Effector memory CD4-positive, alpha-beta T cell (primary cell): ENCODE results near the gene RBMX.
"Not testable (repeated sequence)": the region's sequence is repeated elsewhere in the genome, so short reads cannot be mapped to it uniquely, and the experiment has no call there.

ENCODE experiments used
- DNase-seq, 3 donors: peaks; one replicate each; pipeline ENCODE4 v3.0.0-alpha.2; 2020
- H3K27ac ChIP-seq: 2 replicates; pipeline ENCODE4 v1.7.0; 2013; ENCODE audit warnings: mild to moderate bottlenecking, low read length, moderate library complexity; ENCODE audit not compliant: insufficient read depth, poor library complexity, severe bottlenecking
- H3K27me3 ChIP-seq: replicated peaks from 2 replicates; pipeline ENCODE4 v1.7.0; 2013; ENCODE audit warnings: mild to moderate bottlenecking, low read length; ENCODE audit not compliant: insufficient read depth, control insufficient read depth, poor library complexity, severe bottlenecking
- H3K36me3 ChIP-seq: 2 replicates; pipeline ENCODE4 v1.7.0; 2013; ENCODE audit warnings: mild to moderate bottlenecking, low read length, moderate library complexity; ENCODE audit not compliant: control insufficient read depth, insufficient read depth
- H3K4me1 ChIP-seq: 2 replicates; pipeline ENCODE4 v1.7.0; 2013; ENCODE audit warnings: low read length, mild to moderate bottlenecking; ENCODE audit not compliant: control insufficient read depth, insufficient read depth, poor library complexity, severe bottlenecking
- H3K4me3 ChIP-seq: 2 replicates; pipeline ENCODE4 v1.7.0; 2013; ENCODE audit warnings: low read length, low read depth, mild to moderate bottlenecking; ENCODE audit not compliant: insufficient read depth, poor library complexity, severe bottlenecking
- H3K9me3 ChIP-seq: 2 replicates; pipeline ENCODE4 v1.7.0; 2013; ENCODE audit warnings: mild to moderate bottlenecking, low read length, moderate library complexity; ENCODE audit not compliant: control insufficient read depth
- total RNA-seq, 3 donors: gene quantifications; one replicate each; lab custom pipeline; 2026; lab: John Stamatoyannopoulos, UW

RBMX gene
- total RNA-seq, result 418 to 429 (median 425) reads per million in 3 donors

DNA sequence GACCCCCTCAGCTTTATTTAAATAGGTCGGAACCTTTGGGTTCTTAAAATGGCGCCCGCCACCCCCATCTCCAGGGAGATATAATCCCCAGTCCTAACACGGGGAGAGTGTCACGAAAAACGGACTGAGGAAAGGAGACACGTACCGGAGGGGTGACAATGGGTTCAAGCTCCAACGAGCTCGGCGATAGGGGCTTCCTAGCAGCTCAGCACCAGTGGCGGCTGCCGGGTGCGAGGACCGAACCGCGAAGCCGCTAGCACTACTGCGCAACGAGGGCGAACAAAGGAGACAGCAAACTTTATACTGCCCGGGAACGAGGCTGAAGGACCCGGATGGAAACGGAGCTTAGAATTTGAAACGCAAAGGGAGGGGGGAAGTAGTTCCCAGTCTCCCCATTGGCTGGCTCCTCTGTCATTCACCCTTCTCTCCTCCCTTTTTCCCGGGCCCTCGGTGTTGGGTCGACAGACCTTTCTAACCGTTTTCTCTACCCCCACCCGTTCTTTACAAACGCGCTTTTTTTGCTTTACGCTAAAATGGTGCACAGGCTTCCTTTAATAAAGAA is at the start of gene RBMX:
Gene RBMX, minus strand, starts transcription at position 274 of the 562 bp plus-strand sequence. CDS start 1,298 bp downstream, outside the sequence.
- peaks cover 14% of the 10 kb centered on the region for H3K36me3 ChIP-seq
- H3K27me3 ChIP-seq, result no peaks in the 10 kb centered on the region
- DNase-seq, result peak; percentile 81 to 87 (median 82)
- peak within 1 kb of the TSS; percentile 74 for H3K4me3 ChIP-seq
- H3K9me3 ChIP-seq, result no peaks in the 10 kb centered on the region
- H3K27ac ChIP-seq, result peak within 1 kb of the TSS; percentile 94
- peaks cover 3% of the 10 kb centered on the region for H3K4me1 ChIP-seq

GRCh38 chrX:136921438-136921837 is 40.9 kb upstream of the RBMX start:
- not testable (repeated sequence) for H3K27ac ChIP-seq

DNA sequence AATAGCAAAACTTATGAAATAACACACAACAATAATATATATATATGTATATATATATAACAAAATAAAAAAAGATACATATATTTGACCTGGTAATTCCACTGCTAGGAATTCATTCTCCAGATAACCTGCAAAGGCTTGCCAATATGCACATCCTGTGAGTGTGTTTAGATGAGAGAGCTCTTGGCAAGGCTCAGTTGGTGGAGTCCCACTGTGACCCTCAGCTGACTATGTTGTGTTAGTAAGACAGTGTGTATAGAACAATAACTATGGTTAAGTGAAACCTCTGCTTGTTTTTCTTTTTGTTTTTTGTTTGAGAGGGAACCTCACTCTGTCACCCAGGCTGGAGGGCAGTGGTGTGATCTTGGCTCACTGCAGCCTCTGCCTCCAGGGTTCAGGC is 39.5 kb upstream of the RBMX start:
- Histone ChIP-seq H3K4me3 (no peak overlapping the region), H3K36me3 (no peaks in the 10 kb centered on the region), H3K27me3 (no peaks in the 10 kb centered on the region), H3K4me1 (no peaks in the 10 kb centered on the region), H3K27ac (no peak overlapping the region), H3K9me3 (no peaks in the 10 kb centered on the region)
- DNase-seq, result no peak

More at GRCh38 chrX:136921438-136921837, 40.9 kb upstream of the RBMX start:
- not testable (repeated sequence) for H3K9me3 ChIP-seq, H3K36me3 ChIP-seq, DNase-seq, H3K4me1 ChIP-seq, H3K27me3 ChIP-seq, H3K4me3 ChIP-seq

DNA sequence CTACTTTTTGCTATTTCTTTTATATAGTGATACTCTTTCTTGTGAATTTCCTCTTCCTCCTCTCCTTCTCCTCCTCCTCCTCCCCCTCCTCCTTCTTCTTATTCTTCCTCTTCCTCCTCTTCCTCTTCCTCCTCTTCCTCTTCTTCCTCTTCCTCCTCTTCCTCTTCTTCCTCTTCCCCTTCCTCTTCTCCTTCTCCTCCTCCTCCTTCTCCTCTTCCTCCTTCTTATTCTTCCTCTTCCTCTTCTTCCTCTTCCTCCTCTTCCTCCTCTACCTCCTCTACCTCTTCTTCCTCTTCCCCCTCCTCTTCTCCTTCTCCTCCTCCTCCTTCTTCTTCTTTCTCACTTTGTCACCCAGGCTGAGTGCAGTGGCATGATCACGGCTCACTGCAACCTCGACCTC is 36.3 kb upstream of the RBMX start:
- Histone ChIP-seq H3K4me1 (no peaks in the 10 kb centered on the region), H3K36me3 (no peaks in the 10 kb centered on the region), H3K4me3 (no peak overlapping the region), H3K9me3 (no peaks in the 10 kb centered on the region), H3K27ac (no peak overlapping the region), H3K27me3 (no peaks in the 10 kb centered on the region)
- no peak for DNase-seq

DNA sequence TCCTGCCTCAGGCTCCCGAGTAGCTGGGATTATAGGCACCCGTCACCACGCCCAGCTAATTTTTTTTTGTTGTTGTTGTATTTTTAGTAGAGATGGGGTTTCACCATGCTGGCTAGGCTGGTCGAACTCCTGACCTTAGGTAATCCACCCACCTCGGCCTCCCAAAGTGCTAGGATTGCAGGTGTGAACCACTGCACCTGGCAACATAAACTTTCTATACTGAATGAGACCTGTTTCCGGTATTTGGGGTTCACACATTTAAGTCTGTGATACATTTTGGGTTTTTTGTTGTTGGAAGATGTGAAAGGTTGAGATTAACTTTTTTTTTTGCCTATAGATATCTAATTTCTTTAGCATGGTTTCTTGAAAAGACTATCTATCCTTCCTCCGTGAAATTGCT is 31.1 kb upstream of the RBMX start:
- H3K27me3 ChIP-seq, H3K9me3 ChIP-seq, H3K4me1 ChIP-seq, H3K36me3 ChIP-seq, DNase-seq, H3K4me3 ChIP-seq, H3K27ac ChIP-seq: not testable (repeated sequence)

GRCh38 chrX:136911253-136911652 is 30.7 kb upstream of the RBMX start:
- DNase-seq, result no peak
- Histone ChIP-seq H3K4me3 (no peak overlapping the region), H3K27me3 (no peaks in the 10 kb centered on the region)

DNA sequence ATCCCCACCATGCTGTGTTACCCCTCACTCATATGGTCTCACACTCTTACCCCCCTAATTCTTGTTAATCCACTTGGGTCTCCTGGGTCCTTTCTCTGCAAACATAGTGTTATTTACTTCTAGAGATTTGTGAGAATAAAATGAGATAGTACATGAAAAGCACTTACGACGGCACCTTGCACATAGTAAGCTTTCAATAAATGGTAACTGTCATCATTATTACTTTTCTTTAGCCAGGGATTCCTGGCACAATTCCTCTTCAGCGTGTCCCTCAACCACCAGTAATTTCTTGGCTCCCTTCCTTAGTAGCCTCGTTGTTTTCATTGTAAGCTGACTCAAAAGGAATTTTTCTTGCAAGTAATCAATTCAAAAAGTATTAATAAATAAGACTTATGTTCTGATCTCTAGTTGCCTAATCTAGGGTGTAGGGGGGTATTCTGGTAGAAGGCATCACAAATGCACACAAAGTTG is 30.1 kb upstream of the RBMX start:
- Histone ChIP-seq H3K27ac (no peak overlapping the region), H3K4me1 (no peaks in the 10 kb centered on the region), H3K36me3 (no peaks in the 10 kb centered on the region), H3K4me3 (no peak overlapping the region), H3K9me3 (no peaks in the 10 kb centered on the region), H3K27me3 (no peaks in the 10 kb centered on the region)
- DNase-seq, result no peak

More at GRCh38 chrX:136911253-136911652, 30.7 kb upstream of the RBMX start:
- no peaks in the 10 kb centered on the region for H3K36me3 ChIP-seq
- no peaks in the 10 kb centered on the region for H3K4me1 ChIP-seq
- no peaks in the 10 kb centered on the region for H3K9me3 ChIP-seq
- H3K27ac ChIP-seq, result no peak overlapping the region

DNA sequence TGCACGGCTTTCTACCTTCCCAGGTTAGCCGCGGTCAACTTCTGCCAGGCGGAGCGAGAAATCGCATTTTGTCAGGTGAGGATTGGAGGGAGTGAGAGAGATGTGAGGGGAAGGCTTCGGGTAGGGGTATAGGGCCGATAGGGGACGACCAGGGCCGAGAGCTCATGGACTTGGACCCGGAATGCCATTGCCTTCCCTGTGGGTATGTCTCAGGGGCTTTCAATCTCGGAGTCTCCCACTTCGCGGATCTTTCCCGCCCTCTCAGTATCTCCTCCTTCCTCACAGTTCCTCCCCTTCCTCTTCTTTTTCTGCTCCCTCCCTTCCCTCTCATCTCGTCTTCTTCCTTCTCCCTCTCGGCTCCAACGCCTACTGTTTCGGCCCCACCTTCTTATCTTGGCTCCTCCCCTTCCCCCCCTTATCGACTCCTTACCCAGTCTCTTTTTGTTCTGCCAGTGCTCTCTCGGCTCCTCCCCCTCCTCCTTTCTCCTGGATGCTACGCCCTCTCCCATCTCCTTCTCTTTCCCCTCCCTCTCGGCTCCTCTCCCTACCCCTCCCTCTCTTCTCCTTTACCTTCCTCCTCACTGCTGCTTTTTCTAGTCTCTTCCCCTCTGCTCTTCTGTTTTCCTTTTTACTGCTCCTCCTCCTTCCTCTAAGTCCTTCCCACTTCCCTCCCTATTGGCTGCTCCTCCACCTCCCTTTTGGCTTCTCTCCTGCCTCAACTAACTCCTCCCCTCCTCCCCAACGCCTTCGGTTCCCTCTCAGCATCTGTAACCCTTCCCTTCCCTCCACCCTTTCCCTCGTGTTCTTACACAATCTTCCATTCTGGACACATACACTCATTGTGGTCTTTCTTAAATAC is 29.4 kb upstream of the RBMX start:
- Histone ChIP-seq H3K4me3 (peak overlapping the region; percentile 57), H3K9me3 (no peaks in the 10 kb centered on the region), H3K27me3 (no peaks in the 10 kb centered on the region), H3K27ac (peak overlapping the region; percentile 79), H3K4me1 (no peaks in the 10 kb centered on the region), H3K36me3 (no peaks in the 10 kb centered on the region)
- DNase-seq, result peak; percentile 32 to 61 (median 58)

DNA sequence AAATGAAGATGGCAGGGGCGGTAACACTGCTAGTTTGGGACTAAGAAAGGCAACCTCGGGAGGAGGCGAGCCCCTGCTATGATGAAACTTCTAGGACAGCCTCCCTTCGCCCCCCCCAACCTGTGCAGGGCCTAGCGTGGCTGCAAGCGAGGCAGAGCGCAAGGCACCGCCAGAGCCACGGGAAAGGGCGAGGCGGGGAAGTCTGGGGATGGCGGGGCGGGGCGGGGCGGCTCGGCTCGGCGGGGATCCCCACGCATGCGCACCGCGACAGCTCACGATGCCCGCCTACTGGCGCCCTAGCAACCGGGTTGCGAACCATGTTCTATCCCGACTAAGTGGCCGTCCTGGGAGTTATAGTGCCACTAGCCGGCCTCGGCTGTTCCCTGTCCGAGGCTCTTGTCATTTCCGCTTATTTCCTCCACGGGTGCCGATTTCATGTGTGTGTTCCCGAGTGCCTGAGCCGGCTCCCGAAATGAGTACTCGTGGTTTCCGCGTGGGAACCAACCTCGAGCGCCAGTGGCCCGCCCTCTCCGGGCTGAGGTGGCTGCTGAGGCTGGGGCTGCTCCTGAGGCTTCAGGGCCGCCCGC is 28.7 kb upstream of the RBMX start:
- peak overlapping the region; percentile 57 for H3K4me3 ChIP-seq
- no peaks in the 10 kb centered on the region for H3K4me1 ChIP-seq
- H3K36me3 ChIP-seq, result no peaks in the 10 kb centered on the region
- peak overlapping the region; percentile 79 for H3K27ac ChIP-seq
- no peaks in the 10 kb centered on the region for H3K27me3 ChIP-seq
- DNase-seq, result peak; percentile 66 to 70 (median 67)
- no peaks in the 10 kb centered on the region for H3K9me3 ChIP-seq

GRCh38 chrX:136907621-136908020 is 27.1 kb upstream of the RBMX start:
- Histone ChIP-seq H3K36me3 (no peaks in the 10 kb centered on the region), H3K4me3 (no peak overlapping the region), H3K4me1 (no peaks in the 10 kb centered on the region), H3K27me3 (no peaks in the 10 kb centered on the region), H3K9me3 (no peaks in the 10 kb centered on the region), H3K27ac (no peak overlapping the region)
- no peak for DNase-seq
